GM21390 (cell line): Measurements from ENCODE around the gene CD8B.

ENCODE experiments used
- ATAC-seq: cut with Tn5 transposase; IDR thresholded peaks from one replicate; pipeline ENCODE4 v1.9.1; 2021; ENCODE audit not compliant: unreplicated experiment

The CD8B gene

DNA sequence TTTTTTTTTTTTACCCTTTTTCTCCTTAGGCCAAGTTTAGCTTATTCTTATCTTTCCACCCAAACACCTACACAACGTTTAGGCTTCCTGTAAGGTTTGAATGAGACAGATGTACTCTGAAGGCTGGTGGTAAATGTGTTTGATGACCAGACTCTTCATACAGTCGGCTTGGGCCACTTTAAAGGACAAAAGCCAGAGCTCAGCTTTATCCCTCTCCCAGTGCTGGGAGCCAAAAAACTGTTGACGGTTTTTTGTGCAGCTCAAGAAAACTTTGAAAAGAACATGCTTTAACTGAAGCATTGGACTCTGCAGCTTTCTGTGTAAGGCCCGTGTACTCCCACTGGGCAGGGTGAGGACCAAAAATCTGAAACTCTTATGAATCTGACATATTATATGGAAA, 86.3 kb downstream of the CD8B start:
- no peak for ATAC-seq

DNA sequence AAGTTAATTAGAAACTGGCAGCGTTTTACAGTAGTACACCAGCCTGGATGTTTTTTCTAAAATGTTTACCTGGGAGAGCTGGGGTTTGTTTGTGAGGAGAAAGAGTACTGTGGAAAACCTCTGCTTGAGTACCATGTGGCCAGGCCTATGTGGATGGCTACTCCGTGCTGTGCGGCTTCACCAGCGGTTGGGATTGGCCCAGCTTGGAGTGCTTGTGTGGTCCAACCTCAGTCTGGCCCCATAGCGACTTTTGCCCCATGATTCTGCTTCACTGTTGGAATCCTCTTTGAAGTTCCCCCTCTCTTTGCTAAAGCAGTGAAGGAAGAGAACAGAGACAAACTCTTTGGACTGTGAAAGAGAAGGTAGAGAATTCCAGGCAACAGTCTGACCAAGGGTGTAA, 86.8 kb downstream of the CD8B start:
- no peak for ATAC-seq

DNA sequence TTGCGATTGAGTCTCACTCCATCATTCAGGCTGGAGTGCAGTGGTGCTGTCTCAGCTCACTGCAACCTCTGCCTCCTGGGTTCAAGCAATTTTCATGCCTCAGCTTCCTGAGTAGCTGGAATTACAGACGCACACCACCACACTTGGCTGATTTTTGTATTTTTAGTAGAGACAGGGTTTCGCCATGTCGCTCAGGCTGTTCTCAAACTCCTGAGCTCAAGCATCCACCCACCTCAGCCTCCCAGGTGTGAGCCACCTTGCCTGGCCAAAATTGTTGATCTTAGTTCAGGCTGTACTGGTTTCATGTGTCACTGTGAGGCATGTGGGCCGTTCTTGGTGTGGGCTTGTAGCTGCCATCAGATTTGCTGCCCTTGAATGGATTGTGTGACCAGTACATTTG, 89.1 kb downstream of the CD8B start:
- ATAC-seq: no peak

DNA sequence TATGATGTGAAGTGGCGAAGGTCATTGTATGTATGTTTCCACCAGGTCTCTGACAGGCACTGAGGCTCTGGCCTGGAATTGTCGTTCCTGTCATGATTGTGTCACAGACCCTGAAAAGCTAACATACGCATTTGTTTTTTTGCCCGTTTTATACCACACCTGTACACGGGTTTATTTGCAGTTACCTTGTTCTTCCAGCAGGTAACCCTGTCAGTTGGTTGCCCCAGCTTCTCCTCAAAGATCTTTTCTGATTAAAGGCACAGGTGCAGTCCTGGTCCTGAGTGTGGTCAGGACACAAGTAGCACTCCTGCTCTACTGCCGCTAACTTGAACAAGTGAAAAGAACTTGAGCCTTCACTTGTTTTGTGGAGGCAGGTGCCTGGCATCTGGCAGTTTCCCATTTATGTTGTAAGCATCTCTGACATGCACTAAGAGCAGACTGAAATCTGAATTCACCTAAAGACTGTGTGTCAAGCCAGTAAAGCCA, 90.8 kb downstream of the CD8B start:
- ATAC-seq: no peak

DNA sequence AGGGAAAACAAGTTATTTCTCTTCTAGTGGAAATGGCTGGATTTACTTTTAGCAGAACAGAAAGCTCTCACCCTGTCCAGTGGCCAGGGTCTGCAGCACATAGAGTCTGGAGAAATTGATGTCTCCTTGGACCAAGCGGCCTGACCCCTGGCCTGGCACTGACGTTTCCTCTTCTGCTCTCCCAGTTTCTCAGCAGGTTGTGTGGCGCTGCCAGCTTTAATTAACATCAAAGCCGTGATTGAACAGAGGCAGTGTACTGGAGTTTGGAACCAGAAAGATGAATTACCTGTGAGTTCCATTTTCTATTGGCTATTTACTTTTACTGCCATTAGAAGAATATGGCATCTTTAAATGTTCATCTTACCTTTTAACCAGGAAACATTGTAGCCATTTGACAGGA, 91.8 kb downstream of the CD8B start:
- no peak for ATAC-seq

DNA sequence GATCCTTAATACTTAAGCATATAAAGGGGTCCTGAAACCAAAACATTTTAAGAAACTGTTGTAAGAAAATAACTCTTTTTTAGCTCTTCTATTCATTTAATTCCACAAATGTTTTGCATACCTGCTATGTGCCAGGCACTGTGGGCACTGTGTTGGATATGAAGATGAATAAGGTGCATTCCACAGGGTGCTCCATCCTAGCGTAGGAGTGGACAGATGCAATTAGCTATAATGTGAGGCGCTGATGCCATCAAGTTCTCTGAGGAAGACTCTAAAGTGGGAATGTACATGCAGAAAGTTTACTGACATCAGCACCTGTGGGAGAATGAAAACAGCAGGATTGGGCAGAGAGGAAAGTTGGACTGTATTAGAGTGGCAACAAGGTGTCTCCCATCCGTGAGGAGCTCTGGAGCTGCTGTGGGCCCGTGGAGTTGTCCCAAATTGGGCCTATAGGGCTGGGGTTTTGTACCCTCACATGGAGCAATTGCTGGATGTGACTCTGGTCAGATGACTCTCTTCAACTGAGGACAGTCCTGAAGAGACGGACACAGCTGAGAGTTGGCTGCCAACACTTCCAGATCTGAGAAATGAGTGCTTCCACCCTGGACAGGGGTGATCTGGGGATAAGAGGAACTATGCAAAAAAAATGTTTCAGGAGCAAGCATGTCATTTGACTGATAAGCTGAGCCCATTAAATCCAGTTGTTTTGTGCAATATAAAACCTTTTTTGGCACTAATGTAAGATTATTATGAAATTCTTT, 93.3 kb downstream of the CD8B start:
- no peak for ATAC-seq
